Cerebellar nuclear complex (tissue), 1 donor: ENCODE results near the gene POLL.

Experiments used
- DNase-seq, 2 experiments: peaks; one replicate each; lab custom pipeline; 2025; lab: John Stamatoyannopoulos, UW

POLL gene

DNA sequence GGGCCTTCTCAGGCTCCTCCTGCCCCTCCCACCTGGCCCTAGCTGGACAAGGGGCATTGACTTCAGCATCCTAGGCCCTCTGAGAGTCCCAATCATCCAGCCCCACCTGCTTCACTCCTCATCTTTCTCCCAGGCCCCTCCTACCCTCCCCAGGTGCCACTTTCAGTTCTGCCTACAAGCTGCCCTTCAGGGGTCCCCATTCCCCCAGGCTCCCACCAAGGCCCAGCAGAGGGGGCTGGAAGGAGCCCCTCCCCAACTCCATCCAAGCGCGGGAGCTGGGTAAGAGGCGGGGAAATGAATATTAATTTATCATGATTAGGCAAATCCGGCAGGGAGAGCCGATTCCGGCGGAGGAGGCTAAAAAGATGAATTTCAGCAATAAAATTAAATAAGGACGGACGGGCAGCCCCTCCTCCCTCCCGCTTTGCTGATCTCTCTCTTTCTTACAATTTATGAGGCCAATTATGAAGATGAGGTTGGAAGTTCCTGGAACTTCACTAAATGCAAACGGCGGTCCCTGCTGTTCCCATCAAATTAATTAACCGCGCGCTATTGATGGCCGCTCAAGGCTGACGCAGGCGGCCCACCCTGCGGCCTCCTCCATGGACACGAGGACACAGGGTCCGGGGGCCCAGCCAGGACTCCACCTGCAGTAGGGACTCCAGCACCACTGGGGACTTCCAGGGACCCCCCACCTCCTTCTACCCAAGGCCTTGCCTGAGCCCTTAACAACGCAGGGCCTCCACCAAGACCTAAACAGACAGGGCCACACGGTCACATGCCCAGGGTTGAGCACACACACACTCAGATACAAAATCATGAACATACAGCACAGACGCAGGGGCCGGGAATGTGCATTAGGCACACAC is 13.9 kb downstream of the POLL start:
- DNase-seq, result no peak

DNA sequence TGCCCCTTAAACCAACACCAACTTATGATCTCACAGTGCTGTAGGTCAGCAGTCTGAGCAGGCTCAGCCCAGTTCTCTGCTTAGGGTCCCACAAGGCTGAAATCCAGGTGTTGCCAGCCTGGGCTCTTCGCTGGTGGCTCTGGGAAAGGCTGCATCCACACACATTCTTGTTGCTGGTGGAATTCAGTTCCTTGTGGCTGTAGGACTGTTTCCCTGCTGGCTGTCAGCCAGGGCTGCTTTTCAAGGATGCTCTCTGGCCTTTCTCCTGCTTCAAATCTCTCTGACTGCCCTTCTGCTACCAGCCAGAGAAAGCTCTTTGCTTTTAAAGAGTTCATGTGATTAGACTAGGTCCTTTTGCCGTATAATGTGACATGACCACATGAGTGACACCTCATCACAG is 15.3 kb downstream of the POLL start:
- no peak for DNase-seq

DNA sequence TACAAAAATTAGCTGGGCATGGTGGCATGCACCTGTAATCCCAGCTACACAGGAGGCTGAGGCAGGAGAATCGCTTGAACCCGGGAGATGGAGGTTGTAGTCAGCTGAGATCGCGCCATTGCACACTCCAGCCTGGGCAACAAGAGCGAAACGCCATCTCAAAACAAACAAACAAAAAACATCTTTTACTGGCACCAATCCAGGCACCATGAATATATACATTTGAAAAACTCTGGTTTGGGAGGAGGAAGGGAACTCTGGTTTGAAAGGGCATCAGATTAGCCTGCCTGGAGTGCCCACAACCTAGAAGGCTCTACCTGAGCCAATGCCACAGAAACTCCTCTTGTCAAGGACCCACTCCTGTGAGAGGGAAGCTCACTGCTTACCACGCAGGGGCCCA is 15.9 kb downstream of the POLL start:
- DNase-seq, result no peak

DNA sequence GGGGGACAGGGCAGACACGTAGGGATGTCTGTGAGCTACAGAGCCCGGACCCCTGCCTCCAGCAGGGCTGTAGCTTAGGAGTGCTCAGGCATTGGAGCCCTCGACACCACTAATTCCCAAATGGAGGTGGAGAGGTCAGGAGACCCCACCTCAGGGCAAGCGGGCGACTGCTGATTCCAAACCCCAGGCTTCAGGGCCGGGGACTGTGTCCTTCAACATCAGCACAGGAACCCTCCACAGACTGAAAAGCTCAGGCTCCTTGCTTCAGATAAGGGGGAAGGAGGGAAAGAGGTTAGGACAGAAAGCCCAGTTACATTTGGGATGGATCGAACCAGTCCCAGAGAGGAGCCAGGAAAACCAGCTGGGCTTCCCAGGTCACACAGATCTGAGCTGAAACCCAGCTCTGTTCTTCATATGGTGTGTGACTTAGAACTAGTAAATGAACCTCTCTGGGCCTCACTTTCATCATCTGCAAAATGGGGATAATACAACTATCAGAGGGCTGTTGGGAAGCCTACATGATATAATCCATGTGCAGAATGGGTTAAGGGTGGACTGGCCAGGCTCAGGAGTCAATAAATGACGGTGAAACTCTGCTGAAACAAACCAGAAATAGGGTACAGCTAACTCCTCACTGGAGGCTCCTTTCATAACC is 16.7 kb downstream of the POLL start:
- DNase-seq, result no peak

DNA sequence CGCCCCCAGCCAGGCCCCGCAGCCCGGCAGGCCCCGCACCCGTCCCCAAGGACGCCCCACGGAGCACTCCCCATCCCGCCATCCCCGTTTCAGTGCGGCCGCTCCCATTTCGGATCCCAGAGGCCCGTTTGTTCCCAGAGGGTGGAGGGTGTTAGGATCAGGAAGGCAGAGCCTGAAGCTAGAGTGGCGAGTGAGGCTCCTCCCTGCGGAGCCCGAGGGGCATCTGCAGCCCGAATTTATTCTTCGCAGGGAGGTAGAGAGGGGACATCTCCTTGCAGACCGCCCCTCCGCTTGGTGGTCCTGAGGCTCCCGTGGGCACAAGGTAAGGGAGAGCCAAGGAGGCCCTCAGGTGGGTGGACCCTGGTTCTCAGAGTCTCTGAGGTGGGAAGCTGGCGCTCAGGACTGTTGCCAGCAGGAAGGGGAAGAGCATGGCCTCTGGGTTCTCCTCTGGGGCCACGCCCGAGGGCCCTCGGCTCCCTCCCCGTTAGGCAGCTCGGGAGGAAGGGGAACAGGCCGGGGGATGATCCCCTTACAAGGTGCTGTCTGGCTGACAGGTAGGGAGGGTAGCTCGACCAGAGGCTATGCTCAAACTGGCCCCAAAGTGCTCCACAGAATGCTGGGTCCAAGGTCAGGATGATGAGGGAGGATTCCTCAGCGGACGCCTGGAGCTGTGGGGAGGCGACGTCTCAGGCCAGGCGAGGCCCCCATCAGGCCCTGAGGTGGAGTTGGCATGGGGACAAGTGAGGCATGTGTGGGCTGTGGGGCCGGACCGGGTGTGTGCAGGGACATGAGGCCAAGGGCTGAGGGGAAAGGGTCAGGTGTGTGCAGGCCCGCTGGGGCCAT is 17.4 kb downstream of the POLL start:
- no peak for DNase-seq

DNA sequence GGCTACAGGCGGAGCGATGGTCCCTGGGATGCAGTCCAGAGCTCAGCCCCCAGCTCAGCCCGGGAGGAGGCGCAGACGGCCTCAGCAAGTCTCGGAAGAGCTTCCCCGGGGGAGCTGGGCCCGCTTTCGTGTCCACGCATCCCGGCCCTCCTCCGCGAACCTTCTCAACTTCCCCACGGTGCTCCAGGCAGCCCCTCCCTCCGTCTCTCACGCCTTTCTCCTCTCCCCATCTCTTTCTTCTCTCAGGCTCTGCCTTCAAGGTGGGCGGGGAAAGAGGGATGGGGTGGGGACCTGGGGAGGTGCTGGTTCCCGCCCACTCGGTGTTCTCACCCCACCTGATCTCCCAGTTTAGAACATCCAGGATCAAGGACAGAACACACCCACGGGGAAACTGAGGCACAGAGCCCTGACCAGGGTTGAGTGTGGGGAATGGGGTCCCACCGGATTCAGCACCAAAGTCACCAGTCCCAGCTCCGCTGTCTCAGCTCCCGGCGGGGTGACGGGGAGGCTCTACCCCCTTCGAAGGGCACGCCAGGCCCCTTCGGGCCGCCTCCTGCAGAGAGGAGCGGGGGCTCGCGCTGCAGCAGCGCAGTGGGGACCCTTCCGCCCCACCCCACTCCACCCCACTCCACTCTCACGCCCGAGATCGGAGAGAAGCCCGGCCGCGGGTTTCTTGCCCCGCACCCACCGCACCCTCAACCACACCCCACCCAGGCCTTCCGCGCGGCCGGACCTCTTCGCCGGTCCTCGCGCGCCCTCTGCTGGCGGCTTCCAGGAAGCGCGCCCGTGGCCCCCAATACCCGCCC is 18.2 kb downstream of the POLL start:
- no peak for DNase-seq

DNA sequence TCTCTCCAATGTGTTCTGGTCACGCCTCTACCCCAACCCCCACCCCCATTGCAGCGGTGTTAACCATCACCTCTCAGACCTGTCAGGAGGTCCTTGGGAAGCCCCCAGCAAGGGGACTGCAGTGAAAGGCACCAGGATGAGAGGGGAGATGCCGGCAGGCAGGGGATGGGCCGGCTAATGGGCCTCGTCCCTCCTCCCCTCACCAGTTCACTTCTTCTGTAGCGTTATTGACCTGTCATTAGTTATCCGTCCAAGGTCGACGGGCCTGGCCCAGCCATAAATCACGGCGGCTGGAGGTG is 18.8 kb downstream of the POLL start:
- DNase-seq, result no peak

DNA sequence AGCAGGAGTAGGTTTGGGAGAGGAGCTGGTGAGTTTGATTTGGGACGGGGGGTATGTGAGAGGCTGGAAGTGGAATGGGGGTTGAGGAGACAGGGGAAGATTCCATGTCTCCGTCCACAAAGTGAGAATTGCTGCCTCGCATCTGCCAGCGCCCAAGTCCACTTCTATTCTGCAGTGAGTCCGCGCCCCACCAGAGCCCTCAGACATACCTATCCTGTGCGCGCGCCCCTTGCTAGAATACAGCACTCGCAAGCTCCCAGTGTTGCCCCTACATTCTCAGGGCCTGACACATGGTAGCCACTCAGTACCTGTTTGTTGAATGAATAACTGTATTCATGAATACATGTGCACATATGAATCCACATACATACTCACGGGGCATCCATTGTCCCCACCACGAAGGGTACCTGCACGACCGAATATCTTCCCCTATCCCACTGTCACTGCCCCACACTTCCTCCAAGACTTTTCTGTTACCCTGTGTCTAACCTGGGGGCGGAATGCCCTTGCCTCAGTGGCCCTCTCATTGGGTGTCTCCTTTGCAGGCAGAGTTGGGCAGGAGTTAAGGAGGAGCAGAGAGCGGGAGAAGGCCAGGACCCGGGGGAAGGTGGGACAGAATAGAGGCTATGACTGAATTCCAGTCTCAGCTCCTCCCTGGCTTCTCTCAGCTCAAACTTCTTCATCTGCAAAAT is 19.9 kb downstream of the POLL start:
- no peak for DNase-seq

DNA sequence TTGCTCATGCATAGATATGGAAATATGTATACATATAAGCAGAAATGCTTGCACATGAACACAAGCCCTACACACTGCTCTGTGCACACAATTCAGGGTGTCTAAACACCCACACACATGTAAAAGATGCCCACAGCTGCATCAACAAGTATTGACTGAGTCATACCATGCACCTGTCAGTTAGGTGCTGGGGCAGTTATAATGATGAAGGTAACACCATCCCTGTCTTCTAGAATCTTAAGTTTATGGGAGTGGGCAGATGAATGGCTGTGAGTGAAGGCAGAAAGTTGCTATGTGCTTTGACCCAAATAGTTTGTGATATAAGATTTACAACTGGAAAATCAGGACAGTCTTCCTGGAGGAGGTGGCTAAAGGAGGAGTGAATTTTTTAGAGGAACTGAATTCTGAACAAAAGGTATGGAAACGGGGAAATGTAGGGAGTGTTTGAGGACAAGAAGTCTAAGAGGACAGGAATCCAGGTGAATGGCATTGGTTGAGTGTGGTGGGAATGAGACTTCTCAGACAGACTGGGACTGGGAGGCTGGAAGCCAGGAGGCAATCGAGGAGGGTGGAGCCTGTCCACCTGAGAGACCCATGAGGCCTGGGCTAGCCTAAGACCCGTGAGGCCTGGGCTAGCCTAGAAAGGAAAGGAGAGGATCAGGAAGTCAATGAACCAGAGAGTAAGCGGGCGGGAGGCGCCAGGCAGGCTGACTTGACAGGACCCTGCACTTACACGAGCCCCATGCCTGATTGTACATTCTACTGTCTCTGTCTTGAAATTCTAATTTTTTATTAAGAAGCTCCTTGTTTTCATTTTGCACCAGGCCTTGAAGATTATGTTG is 20.7 kb downstream of the POLL start:
- DNase-seq, result no peak

DNA sequence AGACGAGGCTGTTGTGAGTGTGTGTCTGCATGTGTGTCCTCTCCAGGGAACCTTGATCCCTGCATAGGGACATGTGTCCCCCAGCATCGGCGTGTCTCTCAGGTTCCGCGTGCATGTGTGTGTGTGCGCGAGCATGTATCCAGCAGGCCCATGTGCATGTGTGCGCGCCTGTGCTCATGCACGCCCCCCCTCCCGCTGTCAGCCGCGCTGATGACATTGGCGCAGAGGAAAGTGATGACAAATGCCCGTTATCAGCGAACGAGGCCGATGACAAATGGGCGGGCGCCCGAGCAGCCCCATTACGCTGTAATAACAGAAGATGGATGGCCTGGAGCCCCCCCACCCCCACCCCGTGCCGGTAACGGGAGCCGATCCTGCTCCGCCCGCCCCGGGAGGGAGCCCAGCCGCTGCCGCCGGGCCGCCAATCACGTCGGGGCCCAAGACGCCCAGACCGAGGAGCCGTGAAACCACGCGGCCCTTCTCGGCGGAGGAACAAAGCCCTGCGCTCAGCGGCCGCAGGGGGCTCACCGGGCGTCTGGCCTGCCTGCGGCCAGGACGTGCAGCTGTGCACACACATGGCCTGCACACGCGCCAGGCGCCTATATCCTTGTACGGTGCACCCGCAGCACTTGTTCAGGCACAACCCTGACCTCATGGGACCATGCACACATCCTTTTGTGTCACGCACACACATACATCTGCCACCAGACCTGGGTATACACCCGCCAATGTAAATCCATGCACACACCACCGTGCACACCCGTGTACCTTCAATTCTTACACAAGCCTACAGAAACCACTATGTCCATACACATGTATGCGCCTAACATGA is 21.5 kb downstream of the POLL start:
- no peak for DNase-seq

DNA sequence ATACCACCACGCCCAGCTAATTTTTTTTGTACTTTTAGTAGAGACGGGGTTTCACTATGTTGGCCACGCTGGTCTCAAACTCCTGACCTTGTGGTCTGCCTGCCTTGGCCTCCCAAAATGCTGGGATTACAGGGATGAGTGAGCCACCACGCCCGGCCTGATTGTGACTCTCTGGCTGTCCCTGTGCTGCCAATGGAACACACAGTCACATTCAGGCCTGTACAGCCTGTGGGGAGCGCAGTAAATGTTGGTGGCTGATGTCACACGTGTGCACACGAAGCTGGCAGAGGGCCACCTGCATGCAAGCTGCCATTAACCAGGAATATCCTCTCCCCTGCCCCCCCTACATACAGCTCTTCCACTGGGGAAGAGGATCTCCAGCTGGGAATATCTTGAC is 22.1 kb downstream of the POLL start:
- no peak for DNase-seq

DNA sequence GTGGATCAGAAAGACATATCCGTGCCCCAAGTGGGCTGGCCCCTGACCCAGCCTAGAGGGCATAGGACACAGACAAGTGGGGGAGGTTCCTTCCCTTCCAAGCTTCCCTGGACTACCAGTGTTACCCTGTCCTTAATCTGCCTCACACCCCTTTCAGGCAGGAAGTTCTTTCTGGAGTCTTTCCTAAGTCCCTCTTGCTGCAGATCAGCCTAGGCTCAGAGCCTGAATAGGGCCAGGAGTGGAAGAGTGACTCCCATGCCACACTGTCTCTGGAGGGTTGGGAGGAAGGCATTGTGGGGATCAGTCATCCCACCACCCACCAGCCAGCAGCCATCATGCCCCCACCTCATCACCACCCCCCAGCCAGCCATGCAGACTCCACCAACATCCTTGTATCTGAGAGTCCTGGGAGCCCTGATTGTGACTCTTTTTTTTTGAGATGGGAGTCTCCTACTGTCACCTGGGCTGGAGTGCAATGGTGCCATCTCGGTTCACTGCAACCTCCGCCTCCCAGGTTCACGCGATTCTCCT is 22.6 kb downstream of the POLL start:
- no peak for DNase-seq

DNA sequence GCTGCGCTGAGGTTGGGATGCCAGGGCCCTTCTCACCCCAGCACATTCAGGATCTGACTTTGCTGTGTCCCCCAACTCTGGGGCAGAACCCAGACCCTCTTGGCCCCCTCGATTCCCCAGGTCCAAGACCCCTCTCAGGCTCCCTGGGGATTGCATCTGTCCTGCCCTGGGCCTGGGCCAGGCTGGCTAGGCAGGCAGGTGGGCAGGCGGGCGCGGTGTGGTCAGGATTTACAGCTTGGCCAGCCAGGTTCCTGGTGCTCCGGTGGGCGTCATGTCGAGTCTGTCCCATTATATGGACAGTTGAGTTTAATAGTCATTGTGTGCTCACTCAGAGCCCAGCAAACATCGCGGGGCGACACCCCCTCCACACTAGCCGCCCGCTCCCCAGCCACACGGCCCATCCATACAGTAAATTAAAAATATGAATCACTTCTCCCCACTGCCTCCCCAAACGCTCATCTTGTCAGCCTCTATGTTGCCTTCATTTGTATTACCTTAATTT is 23.5 kb downstream of the POLL start:
- no peak for DNase-seq

DNA sequence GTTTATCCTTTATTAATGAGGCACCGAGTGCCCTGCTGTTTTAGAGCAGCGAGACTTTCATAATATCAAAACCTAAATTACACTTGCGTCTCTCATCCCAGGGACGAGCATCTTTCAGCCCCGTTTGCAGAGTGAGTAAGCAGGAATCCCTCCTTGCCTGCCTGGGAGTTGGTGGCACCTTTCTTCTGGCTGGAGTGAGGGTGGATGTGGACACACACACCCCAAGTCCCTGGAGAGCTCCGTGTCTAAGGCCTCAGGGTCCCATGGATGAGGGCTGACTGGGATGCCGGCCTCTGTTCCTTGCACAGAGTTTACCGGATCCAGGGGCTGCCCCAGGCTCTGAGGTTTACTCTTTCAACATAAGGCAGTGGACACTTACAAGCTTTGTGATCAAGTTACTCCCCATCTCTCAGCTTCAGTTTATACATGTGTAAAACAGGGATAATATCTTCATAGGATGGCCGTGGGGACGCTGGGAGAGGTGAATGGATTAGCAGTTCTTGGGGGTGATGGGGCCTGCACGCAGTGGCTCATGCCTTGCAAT is 24.5 kb downstream of the POLL start:
- DNase-seq, result no peak

DNA sequence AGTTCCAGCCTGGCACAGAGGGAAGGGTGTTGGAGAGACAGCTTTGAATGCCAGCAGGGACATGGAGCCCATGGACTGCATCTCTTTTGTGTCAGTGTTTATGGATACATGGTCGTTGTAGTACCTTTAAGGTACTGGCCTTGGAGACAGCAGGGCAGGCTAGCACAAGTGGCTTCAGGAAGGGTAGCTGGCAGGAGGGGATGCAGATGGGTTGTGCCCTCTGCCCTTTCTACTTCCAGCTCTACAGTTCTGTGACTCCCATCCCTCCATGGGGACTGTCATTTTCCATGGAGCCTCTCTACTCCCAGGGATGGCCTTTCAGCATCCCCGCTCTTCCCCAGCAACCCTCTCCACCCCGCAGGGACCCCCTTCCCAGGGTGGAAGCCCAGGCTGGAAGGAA is 25.1 kb downstream of the POLL start:
- no peak for DNase-seq

DNA sequence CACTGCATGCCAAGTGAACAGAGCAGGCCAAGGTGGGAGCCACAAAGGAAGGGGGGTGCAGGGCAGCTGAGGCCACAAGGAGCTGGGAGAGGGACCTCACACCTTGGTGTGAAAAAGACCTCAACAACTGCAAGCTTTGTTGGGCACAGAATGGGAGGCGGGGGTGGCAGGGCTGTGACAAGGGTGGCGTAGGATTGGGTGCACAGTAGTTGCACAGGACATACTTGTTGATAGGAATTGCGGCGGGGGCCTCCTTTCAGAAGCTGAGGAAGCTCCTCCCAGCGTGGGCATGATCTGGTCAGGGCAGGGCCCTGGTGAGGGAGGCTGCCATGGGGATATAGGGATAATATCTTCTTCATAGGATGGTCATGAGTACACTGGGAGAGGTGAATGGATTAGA is 25.8 kb downstream of the POLL start:
- DNase-seq, result no peak

DNA sequence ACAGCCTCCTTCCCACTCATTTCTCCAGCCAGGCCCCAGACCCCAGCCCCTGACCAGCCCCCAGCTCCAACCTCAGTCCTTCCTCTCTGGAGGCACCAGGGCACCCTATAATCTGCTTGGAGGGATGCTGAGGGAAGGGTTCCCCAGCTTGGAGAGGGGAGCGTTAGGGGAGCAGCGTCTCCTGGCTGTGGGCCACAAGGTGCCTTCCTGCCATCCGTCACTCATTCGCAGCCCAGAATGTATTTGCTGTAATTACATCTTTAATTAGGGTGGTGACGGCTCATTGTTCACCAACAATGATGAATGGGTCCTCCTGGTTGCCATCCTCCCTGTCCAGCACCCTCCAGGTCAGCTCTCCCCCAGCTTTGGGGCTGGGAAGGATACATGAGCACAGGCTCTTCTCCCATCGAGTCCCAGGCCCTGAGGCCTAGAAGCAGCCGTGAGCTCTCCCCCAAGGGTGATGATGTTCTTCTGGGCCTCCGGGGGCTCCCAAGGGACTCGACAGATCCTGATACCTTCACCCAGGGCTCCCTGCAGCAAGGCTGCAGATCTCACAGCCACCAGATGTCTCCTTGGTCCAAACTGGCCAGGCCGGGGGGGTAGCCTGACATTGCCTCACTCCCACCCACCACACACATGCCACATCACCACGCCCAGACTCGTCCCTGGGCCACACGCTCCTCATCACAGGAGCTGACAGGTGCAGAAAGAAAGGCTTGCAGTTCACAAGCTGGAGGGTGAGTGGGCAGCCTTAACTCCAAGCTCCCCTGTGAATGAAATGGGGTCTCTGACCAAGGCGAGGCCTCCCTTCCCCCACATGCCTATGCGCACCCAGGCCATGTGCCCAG is 26.8 kb downstream of the POLL start:
- DNase-seq, result no peak
